Neutrophil (primary cell): Measurements from ENCODE around the gene MANBA.

Source experiments
- H3K27ac ChIP-seq: fragments of 200-600 bp; sonication (generic); 2 replicates; pipeline ENCODE4 v1.5.1; 2016; ENCODE audit warnings: mild to moderate bottlenecking, moderate library complexity
- H3K27me3 ChIP-seq: fragments of 200-600 bp; sonication (generic); 2 replicates; pipeline ENCODE4 v1.6.0; 2016; ENCODE audit warnings: mild to moderate bottlenecking
- H3K36me3 ChIP-seq: fragments of 200-600 bp; sonication (generic); 2 replicates; pipeline ENCODE4 v1.5.1; 2017
- H3K4me1 ChIP-seq, 2 experiments: fragments of 200-600 bp in 1 of 2; sonication (generic) in 1 of 2; 1 replicate in 1 of 2; 2 replicates in 1 of 2; pipeline versions ENCODE4 v1.5.1 to v1.6.1; 2013 to 2016; ENCODE audit warnings: low read depth in 1 of 2, low read length in 1 of 2, mild to moderate bottlenecking in 1 of 2, moderate library complexity in 1 of 2; ENCODE audit not compliant: control insufficient read depth in 1 of 2, insufficient read depth in 1 of 2
- H3K4me3 ChIP-seq, 2 experiments: fragments of 200-600 bp in 1 of 2; sonication (generic) in 1 of 2; 1 replicate in 1 of 2; 2 replicates in 1 of 2; pipeline ENCODE4 v1.5.1; 2013 to 2016; ENCODE audit warnings: low read depth in 1 of 2, low read length in 1 of 2, mild to moderate bottlenecking in 1 of 2, moderate library complexity in 1 of 2
- H3K9me3 ChIP-seq: fragments of 200-600 bp; sonication (generic); 2 replicates; pipeline ENCODE4 v1.5.1; 2016
- TF ChIP-seq, protein P1 (sequence below): fragments of 200-600 bp; sonication (generic); IDR thresholded peaks from 2 replicates; pipeline ENCODE4 v1.5.1; 2016; ENCODE audit warnings: antibody characterized with exemption

The MANBA gene

DNA sequence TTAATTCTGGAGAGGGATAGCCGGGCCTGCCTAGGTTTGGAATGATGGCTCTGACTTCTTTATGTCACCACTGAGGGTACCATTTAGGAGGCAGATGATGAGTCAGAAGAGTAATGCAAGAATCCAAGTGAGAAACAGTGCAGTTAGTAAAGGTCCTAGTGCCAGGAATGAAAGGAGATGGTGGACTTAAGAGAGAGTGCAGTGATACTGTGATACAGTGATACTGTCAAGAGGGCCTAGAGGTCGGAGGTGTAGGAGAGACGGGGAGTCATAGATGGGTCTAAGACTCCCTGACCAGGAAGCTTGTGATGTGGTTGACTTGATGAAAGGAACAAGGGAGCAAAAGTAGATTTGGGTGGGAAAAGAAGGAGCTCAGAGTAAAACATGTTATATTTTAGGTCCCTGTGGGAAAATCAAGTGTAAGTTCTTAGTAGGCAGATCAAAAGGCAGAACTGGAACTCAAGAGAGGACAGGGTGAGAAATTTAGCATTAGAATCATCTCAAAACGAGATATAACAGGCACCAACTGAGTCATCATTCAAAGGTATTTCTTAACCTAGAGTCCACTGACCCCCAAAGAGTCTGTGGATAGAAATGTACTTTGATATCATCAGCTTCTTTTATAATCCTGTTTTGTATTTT is 174.6 kb downstream of the MANBA start:
- no peak overlapping the region for H3K27ac ChIP-seq
- H3K4me1 ChIP-seq: no peaks in the 10 kb centered on the region
- no peaks in the 10 kb centered on the region for H3K27me3 ChIP-seq
- H3K4me3 ChIP-seq: no peak overlapping the region
- TF ChIP-seq, protein P1, sequence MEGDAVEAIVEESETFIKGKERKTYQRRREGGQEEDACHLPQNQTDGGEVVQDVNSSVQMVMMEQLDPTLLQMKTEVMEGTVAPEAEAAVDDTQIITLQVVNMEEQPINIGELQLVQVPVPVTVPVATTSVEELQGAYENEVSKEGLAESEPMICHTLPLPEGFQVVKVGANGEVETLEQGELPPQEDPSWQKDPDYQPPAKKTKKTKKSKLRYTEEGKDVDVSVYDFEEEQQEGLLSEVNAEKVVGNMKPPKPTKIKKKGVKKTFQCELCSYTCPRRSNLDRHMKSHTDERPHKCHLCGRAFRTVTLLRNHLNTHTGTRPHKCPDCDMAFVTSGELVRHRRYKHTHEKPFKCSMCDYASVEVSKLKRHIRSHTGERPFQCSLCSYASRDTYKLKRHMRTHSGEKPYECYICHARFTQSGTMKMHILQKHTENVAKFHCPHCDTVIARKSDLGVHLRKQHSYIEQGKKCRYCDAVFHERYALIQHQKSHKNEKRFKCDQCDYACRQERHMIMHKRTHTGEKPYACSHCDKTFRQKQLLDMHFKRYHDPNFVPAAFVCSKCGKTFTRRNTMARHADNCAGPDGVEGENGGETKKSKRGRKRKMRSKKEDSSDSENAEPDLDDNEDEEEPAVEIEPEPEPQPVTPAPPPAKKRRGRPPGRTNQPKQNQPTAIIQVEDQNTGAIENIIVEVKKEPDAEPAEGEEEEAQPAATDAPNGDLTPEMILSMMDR: no peak
- no peaks in the 10 kb centered on the region for H3K9me3 ChIP-seq
- peaks cover 78% of the 10 kb centered on the region for H3K36me3 ChIP-seq

DNA sequence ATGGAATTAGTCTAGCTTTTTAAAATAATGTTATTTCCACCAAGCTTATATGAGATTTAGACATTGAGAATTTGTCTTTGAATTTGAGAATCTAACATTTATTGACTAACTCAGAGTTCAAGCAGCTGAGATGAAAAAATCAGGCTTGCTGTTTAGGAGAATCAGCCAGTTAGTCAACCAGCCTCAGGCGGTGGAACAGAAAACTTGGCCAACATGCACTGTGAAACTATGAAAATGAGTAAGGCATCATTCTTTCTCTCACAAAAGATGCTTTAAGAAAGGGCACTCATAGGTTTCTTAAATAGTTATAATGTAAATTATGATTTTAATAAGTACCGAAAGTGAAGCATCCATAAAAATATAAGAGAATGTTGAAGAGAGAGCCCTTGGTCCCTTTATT is 175.4 kb downstream of the MANBA start:
- no peaks in the 10 kb centered on the region for H3K4me1 ChIP-seq
- no peaks in the 10 kb centered on the region for H3K9me3 ChIP-seq
- TF ChIP-seq, protein P1: no peak
- H3K4me3 ChIP-seq: no peak overlapping the region
- no peak overlapping the region for H3K27ac ChIP-seq
- H3K36me3 ChIP-seq: peaks cover 84% of the 10 kb centered on the region
- no peaks in the 10 kb centered on the region for H3K27me3 ChIP-seq

DNA sequence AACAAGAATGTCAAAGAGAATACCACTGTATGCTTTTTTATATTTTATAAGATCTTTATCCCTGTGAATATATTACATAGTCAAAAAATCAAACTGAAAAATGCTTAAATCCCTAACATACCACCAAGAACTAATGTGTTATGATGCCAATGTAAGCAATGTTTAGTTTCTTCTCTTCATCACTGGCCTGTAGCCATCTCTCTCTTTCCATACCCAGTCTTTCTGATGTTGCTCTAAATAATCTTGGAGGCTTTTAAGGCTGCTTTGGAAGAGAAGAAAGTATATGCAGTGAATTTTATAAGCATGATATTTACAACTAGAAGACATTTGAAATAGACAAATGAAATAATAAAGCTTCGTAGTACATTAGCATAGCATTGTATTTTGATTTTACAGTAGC is 176.7 kb downstream of the MANBA start:
- no peaks in the 10 kb centered on the region for H3K27me3 ChIP-seq
- no peak overlapping the region for H3K4me3 ChIP-seq
- no peak overlapping the region for H3K27ac ChIP-seq
- no peaks in the 10 kb centered on the region for H3K9me3 ChIP-seq
- H3K4me1 ChIP-seq: no peaks in the 10 kb centered on the region
- H3K36me3 ChIP-seq: peaks cover 85% of the 10 kb centered on the region
- TF ChIP-seq, protein P1: no peak
